ENCODE data around the gene CHIC2.
"Not testable (repeated sequence)": the region's sequence is repeated elsewhere in the genome, so short reads cannot be mapped to it uniquely, and the experiment has no call there.

CHIC2 gene

DNA sequence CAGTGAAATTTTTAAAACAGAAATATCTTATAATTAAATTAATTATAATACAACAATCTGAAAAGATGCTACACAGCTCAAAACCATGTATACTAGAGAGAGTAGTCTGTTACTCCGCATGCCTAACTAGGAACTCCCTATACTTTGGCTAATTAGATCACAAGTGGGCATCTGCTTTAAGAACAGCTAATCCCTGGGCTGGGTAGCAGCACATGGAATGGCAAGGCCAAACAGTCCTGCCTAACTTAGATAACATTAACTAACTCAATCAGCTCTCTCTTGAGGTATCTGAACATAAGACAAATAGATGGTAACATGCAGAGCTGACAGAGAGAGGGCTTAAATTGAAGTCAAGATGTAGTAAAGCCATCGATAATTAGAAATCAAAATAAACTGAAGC, 9.9 kb downstream of the CHIC2 start:
- Histone ChIP-seq H3K9me3 (ENCODE audit: control insufficient read depth, insufficient read depth, low read depth, low read length) (no peaks in the 10 kb centered on the region), H3K36me3 (ENCODE audit: control insufficient read depth in 2 of 2, insufficient read depth in 1 of 2, low read length in 2 of 2) (no peaks in the 10 kb centered on the region), H3K4me1 (ENCODE audit: control insufficient read depth, insufficient read depth, low read length) (peaks cover 3% of the 10 kb centered on the region; the same call in 1 of the 2 replicates), H3K4me3 (ENCODE audit: low read depth, low read length) (no peak overlapping the region), H3K27ac (ENCODE audit: extremely low read depth, low read depth, low read length) (no peak overlapping the region)
- no peak for TF ChIP-seq ZNF560 (tag by site-specific recombination; IDR thresholded peaks at IDR 0.05; ENCODE audit: borderline replicate concordance)
- no peak for TF ChIP-seq ZNF37A (tag by site-specific recombination; IDR thresholded peaks at IDR 0.05)
- TF ChIP-seq ZNF707 (tag by site-specific recombination; IDR thresholded peaks at IDR 0.05), result no peak
- TF ChIP-seq, protein P1, sequence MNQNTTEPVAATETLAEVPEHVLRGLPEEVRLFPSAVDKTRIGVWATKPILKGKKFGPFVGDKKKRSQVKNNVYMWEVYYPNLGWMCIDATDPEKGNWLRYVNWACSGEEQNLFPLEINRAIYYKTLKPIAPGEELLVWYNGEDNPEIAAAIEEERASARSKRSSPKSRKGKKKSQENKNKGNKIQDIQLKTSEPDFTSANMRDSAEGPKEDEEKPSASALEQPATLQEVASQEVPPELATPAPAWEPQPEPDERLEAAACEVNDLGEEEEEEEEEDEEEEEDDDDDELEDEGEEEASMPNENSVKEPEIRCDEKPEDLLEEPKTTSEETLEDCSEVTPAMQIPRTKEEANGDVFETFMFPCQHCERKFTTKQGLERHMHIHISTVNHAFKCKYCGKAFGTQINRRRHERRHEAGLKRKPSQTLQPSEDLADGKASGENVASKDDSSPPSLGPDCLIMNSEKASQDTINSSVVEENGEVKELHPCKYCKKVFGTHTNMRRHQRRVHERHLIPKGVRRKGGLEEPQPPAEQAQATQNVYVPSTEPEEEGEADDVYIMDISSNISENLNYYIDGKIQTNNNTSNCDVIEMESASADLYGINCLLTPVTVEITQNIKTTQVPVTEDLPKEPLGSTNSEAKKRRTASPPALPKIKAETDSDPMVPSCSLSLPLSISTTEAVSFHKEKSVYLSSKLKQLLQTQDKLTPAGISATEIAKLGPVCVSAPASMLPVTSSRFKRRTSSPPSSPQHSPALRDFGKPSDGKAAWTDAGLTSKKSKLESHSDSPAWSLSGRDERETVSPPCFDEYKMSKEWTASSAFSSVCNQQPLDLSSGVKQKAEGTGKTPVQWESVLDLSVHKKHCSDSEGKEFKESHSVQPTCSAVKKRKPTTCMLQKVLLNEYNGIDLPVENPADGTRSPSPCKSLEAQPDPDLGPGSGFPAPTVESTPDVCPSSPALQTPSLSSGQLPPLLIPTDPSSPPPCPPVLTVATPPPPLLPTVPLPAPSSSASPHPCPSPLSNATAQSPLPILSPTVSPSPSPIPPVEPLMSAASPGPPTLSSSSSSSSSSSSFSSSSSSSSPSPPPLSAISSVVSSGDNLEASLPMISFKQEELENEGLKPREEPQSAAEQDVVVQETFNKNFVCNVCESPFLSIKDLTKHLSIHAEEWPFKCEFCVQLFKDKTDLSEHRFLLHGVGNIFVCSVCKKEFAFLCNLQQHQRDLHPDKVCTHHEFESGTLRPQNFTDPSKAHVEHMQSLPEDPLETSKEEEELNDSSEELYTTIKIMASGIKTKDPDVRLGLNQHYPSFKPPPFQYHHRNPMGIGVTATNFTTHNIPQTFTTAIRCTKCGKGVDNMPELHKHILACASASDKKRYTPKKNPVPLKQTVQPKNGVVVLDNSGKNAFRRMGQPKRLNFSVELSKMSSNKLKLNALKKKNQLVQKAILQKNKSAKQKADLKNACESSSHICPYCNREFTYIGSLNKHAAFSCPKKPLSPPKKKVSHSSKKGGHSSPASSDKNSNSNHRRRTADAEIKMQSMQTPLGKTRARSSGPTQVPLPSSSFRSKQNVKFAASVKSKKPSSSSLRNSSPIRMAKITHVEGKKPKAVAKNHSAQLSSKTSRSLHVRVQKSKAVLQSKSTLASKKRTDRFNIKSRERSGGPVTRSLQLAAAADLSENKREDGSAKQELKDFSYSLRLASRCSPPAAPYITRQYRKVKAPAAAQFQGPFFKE (tag by site-specific recombination; IDR thresholded peaks at IDR 0.05; ENCODE audit: borderline replicate concordance), result no peak
- TF ChIP-seq ZNF266 (tag by site-specific recombination; IDR thresholded peaks at IDR 0.05; ENCODE audit: low read depth), result no peak
- no peak for TF ChIP-seq KLF1 (tag by site-specific recombination; IDR thresholded peaks at IDR 0.05)
- no peak for TF ChIP-seq ZNF473 (tag by site-specific recombination; IDR thresholded peaks at IDR 0.05)
- no peak for TF ChIP-seq ZBTB7A (tag by site-specific recombination; IDR thresholded peaks at IDR 0.05; ENCODE audit: low read depth)
- TF ChIP-seq ZNF658 (tag by site-specific recombination; IDR thresholded peaks at IDR 0.05), result no peak
- no peak for TF ChIP-seq GLI4 (tag by site-specific recombination; IDR thresholded peaks at IDR 0.05)
- TF ChIP-seq MEIS1 (CRISPR knock-in tag; IDR thresholded peaks at IDR 0.05; ENCODE audit: borderline replicate concordance), result no peak
- TF ChIP-seq ZNF341 (tag by site-specific recombination; IDR thresholded peaks at IDR 0.05; ENCODE audit: low read depth), result no peak
- TF ChIP-seq, protein P2, sequence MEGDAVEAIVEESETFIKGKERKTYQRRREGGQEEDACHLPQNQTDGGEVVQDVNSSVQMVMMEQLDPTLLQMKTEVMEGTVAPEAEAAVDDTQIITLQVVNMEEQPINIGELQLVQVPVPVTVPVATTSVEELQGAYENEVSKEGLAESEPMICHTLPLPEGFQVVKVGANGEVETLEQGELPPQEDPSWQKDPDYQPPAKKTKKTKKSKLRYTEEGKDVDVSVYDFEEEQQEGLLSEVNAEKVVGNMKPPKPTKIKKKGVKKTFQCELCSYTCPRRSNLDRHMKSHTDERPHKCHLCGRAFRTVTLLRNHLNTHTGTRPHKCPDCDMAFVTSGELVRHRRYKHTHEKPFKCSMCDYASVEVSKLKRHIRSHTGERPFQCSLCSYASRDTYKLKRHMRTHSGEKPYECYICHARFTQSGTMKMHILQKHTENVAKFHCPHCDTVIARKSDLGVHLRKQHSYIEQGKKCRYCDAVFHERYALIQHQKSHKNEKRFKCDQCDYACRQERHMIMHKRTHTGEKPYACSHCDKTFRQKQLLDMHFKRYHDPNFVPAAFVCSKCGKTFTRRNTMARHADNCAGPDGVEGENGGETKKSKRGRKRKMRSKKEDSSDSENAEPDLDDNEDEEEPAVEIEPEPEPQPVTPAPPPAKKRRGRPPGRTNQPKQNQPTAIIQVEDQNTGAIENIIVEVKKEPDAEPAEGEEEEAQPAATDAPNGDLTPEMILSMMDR (tag by site-specific recombination; IDR thresholded peaks at IDR 0.05), result no peak
- TF ChIP-seq SP2 (tag by site-specific recombination; IDR thresholded peaks at IDR 0.05), result no peak
- TF ChIP-seq, protein P3, sequence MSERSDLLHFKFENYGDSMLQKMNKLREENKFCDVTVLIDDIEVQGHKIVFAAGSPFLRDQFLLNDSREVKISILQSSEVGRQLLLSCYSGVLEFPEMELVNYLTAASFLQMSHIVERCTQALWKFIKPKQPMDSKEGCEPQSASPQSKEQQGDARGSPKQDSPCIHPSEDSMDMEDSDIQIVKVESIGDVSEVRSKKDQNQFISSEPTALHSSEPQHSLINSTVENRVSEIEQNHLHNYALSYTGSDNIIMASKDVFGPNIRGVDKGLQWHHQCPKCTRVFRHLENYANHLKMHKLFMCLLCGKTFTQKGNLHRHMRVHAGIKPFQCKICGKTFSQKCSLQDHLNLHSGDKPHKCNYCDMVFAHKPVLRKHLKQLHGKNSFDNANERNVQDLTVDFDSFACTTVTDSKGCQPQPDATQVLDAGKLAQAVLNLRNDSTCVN (tag by site-specific recombination; optimal IDR thresholded peaks at IDR 0.05), result no peak
- TF ChIP-seq ZNF19 (tag by site-specific recombination; IDR thresholded peaks at IDR 0.05; ENCODE audit: low read depth), result no peak
- no peak for TF ChIP-seq ZNF585B (tag by site-specific recombination; IDR thresholded peaks at IDR 0.05)
- TF ChIP-seq ZNF211 (tag by site-specific recombination; IDR thresholded peaks at IDR 0.05; ENCODE audit: low read depth), result no peak
- TF ChIP-seq, protein P4, sequence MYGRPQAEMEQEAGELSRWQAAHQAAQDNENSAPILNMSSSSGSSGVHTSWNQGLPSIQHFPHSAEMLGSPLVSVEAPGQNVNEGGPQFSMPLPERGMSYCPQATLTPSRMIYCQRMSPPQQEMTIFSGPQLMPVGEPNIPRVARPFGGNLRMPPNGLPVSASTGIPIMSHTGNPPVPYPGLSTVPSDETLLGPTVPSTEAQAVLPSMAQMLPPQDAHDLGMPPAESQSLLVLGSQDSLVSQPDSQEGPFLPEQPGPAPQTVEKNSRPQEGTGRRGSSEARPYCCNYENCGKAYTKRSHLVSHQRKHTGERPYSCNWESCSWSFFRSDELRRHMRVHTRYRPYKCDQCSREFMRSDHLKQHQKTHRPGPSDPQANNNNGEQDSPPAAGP (tag by site-specific recombination; IDR thresholded peaks at IDR 0.05), result no peak
- no peak for TF ChIP-seq KLF7 (tag by site-specific recombination; IDR thresholded peaks at IDR 0.05; ENCODE audit: borderline replicate concordance)
- POLR2A ChIA-PET, result no interaction called here
- CTCF ChIA-PET, result interaction anchor here (1.3 kb wide), 1 partner anchor 163 kb away, joined by 4 read pairs; no protein-coding TSS in a partner anchor

DNA sequence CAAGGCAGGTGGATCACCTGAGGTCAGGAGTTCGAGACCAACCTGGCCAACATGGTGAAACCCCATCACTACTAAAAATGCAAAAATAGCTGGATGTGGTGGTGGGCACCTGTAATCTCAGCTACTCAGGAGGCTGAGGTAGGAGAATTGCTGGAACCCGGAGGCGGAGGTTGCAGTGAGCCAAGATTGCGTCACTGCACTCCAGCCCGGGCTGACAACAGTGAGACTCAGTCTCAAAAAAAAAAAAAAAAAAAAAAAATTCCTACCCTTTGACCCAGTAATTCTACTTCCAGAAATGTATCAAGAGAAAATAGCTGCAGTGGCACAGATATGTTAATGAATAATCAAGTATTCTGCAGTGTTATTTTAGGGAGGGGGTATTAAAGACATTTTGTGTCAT, 11.1 kb downstream of the CHIC2 start:
- H3K4me1 ChIP-seq (ENCODE audit: control insufficient read depth, insufficient read depth, low read length); H3K9me3 ChIP-seq (ENCODE audit: control insufficient read depth, insufficient read depth, low read depth, low read length); H3K36me3 ChIP-seq (ENCODE audit: control insufficient read depth in 2 of 2, insufficient read depth in 1 of 2, low read length in 2 of 2); POLR2A ChIA-PET; H3K4me3 ChIP-seq (ENCODE audit: low read depth, low read length); CTCF ChIA-PET; H3K27ac ChIP-seq (ENCODE audit: extremely low read depth, low read depth, low read length): not testable (repeated sequence)
